GM23338 (cell line): ENCODE results near the gene TFF1. TPM values are rescaled to one million over a fixed set of nuclear protein-coding genes. Genes with fewer than 3 reads are reported as not detected.

ENCODE experiments used
- ATAC-seq: fragments of 200-7000 bp; cut with Tn5 transposase; 3 replicates; pipeline ENCODE4 v1.9.1; 2020
- DNase-seq: peaks from one replicate; pipeline ENCODE4 v3.0.0-alpha.2; 2015; ENCODE audit warnings: low spot score
- H2AFZ ChIP-seq: fragments of 200-600 bp; sonication (generic); 2 replicates; pipeline ENCODE4 v1.8.0; 2016; ENCODE audit warnings: antibody characterized with exemption, mild to moderate bottlenecking, moderate library complexity
- H3F3A ChIP-seq: fragments of 200-600 bp; sonication (generic); replicated peaks from 2 replicates; pipeline ENCODE4 v1.8.0; 2017; ENCODE audit warnings: antibody characterized with exemption, mixed run types, low read depth
- H3K27ac ChIP-seq: fragments of 200-600 bp; sonication (generic); 2 replicates; pipeline ENCODE4 v1.6.1; 2016; ENCODE audit warnings: low read depth
- H3K27me3 ChIP-seq: fragments of 200-600 bp; sonication (generic); 2 replicates; pipeline ENCODE4 v1.8.0; 2016; ENCODE audit warnings: mild to moderate bottlenecking, mixed run types, moderate library complexity; ENCODE audit not compliant: insufficient read depth
- H3K36me3 ChIP-seq: fragments of 200-600 bp; sonication (generic); 2 replicates; pipeline ENCODE4 v1.8.0; 2016; ENCODE audit warnings: mild to moderate bottlenecking; ENCODE audit not compliant: insufficient read depth
- H3K4me1 ChIP-seq: fragments of 200-600 bp; sonication (generic); 2 replicates; pipeline ENCODE4 v1.8.0; 2016; ENCODE audit warnings: mild to moderate bottlenecking, moderate library complexity; ENCODE audit not compliant: insufficient read depth
- H3K4me2 ChIP-seq: fragments of 200-600 bp; sonication (generic); 2 replicates; pipeline ENCODE4 v1.7.1; 2017; ENCODE audit warnings: mixed run types
- H3K4me3 ChIP-seq: fragments of 200-600 bp; sonication (generic); 2 replicates; pipeline ENCODE4 v1.6.1; 2016; ENCODE audit warnings: mixed run types
- H3K79me2 ChIP-seq: fragments of 200-600 bp; sonication (generic); replicated peaks from 2 replicates; pipeline ENCODE4 v1.8.0; 2017; ENCODE audit warnings: mild to moderate bottlenecking; ENCODE audit not compliant: insufficient read depth
- H3K9me2 ChIP-seq: fragments of 200-600 bp; sonication (generic); 2 replicates; pipeline ENCODE4 v1.8.0; 2017; ENCODE audit not compliant: insufficient read depth
- H4K20me1 ChIP-seq: fragments of 200-600 bp; sonication (generic); replicated peaks from 2 replicates; pipeline ENCODE4 v1.8.0; 2017; ENCODE audit warnings: mild to moderate bottlenecking; ENCODE audit not compliant: insufficient read depth
- H3K27ac Mint-ChIP-seq: 2 replicates; pipeline ENCODE4 v1.8.0; 2020; ENCODE audit warnings: inconsistent platforms, mild to moderate bottlenecking, moderate library complexity, mixed read lengths
- H3K27me3 Mint-ChIP-seq: 3 replicates; pipeline ENCODE4 v1.8.0; 2022; ENCODE audit warnings: low read depth, mild to moderate bottlenecking, moderate library complexity, mixed read lengths, inconsistent platforms; ENCODE audit not compliant: insufficient read depth, poor library complexity
- H3K36me3 Mint-ChIP-seq: 3 replicates; pipeline ENCODE4 v1.8.0; 2021; ENCODE audit warnings: low read depth, mild to moderate bottlenecking, inconsistent platforms, moderate library complexity, mixed read lengths
- H3K4me1 Mint-ChIP-seq: 3 replicates; pipeline ENCODE4 v1.8.0; 2020; ENCODE audit warnings: mild to moderate bottlenecking, inconsistent platforms, mixed read lengths
- H3K4me3 Mint-ChIP-seq: 3 replicates; pipeline ENCODE4 v1.8.0; 2021; ENCODE audit warnings: moderate library complexity, mild to moderate bottlenecking, inconsistent platforms, mixed read lengths
- H3K9me3 Mint-ChIP-seq: 3 replicates; pipeline ENCODE4 v1.8.0; 2020; ENCODE audit warnings: moderate library complexity, mild to moderate bottlenecking, inconsistent platforms, mixed read lengths
- CREB1 ChIP-seq: fragments of 250-450 bp; sonication (Bioruptor Pico); IDR thresholded peaks from 2 replicates; pipeline ENCODE4 v1.5.0; 2020; ENCODE audit warnings: low read depth, mild to moderate bottlenecking, moderate library complexity
- ETS1 ChIP-seq: IDR thresholded peaks from 2 replicates; pipeline ENCODE4 v1.6.1; 2016; ENCODE audit warnings: antibody characterized with exemption
- EZH2 ChIP-seq: fragments of 200-600 bp; sonication (generic); IDR thresholded peaks from one replicate; pipeline ENCODE4 v1.8.0; 2017; ENCODE audit warnings: antibody characterized with exemption, mild to moderate bottlenecking, low read depth; ENCODE audit not compliant: unreplicated experiment
- EZH2phosphoT487 ChIP-seq: fragments of 200-600 bp; sonication (generic); IDR thresholded peaks from one replicate; pipeline ENCODE4 v1.8.1; 2018; ENCODE audit warnings: antibody characterized with exemption; ENCODE audit not compliant: unreplicated experiment
- JUNB ChIP-seq: IDR thresholded peaks from one replicate; pipeline ENCODE4 v1.6.1; 2016; ENCODE audit warnings: antibody characterized with exemption; ENCODE audit not compliant: unreplicated experiment
- NANOG ChIP-seq: IDR thresholded peaks from 2 replicates; pipeline ENCODE4 v1.6.1; 2016; ENCODE audit warnings: antibody characterized with exemption, borderline replicate concordance
- POLR2AphosphoS5 ChIP-seq: IDR thresholded peaks from 2 replicates; pipeline ENCODE4 v1.6.1; 2016; ENCODE audit warnings: antibody characterized with exemption, low read depth
- STAT1 ChIP-seq: IDR thresholded peaks from one replicate; pipeline ENCODE4 v1.6.1; 2016; ENCODE audit warnings: antibody characterized with exemption; ENCODE audit not compliant: unreplicated experiment
- ZNF114 ChIP-seq: fragments of 250-450 bp; sonication (Bioruptor Pico); IDR thresholded peaks from 2 replicates; pipeline ENCODE4 v1.5.0; 2020; ENCODE audit warnings: mild to moderate bottlenecking, moderate library complexity
- ZNF331 ChIP-seq: fragments of 250-450 bp; sonication (Bioruptor Pico); IDR thresholded peaks from 2 replicates; pipeline ENCODE4 v1.5.0; 2020; ENCODE audit warnings: low read depth, mild to moderate bottlenecking, moderate library complexity
- polyA plus RNA-seq: library from polyadenylated mRNA; unstranded; fragments of >200 nt; fragmentation: Nextera tagmentation; extraction: Ambion mirVana; gene quantifications from 2 replicates; pipeline ENCODE4 v1.2.1, GENCODE V29; 2016
- total RNA-seq: library from RNA; depleted of rRNA; stranded (reverse); fragments of >200 nt; shearing (Covaris generic); gene quantifications from 2 replicates; pipeline ENCODE4 v1.2.3, GENCODE V29; 2014
- TF ChIP-seq, protein P1 (sequence below): fragments of 250-450 bp; sonication (Bioruptor Pico); IDR thresholded peaks from 2 replicates; pipeline ENCODE4 v1.5.0; 2020; ENCODE audit warnings: mild to moderate bottlenecking, moderate library complexity
- TF ChIP-seq, protein P2 (sequence below), 2 experiments: fragments of 200-600 bp in 1 of 2; sonication (generic) in 1 of 2; conservative IDR thresholded peaks; 2 replicates each; pipeline versions ENCODE4 v1.5.1 to v1.6.1; 2016 to 2017; ENCODE audit warnings: antibody characterized with exemption in 2 of 2, low read depth in 2 of 2, mild to moderate bottlenecking in 2 of 2, moderate library complexity in 1 of 2
- TF ChIP-seq, protein P3 (sequence below): IDR thresholded peaks from one replicate; pipeline ENCODE4 v1.6.1; 2018; ENCODE audit warnings: antibody characterized with exemption; ENCODE audit not compliant: unreplicated experiment

TFF1 gene
- total and polyA plus RNA-seq, 2 experiments from 2014 or later: not detected

DNA sequence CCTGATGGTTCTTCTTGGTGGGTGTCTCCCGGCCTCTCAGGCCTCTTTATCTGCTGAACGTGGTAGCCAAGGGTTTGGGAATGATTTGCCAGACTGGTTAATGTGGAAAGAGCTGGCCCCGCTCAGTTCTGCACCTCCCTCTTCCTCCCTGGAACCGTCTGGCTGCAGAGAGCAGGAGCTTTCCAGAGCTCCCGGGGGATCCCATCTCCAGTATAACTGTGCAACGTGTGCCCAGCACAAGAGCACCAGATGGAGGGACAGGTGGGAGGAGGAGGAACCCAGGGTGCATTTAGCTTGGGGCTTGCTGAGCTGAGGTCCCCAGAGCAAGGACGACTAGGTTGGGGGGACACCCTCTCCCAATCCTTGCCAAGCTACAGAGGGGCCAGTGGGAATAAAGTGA is 5.0 kb downstream of the TFF1 start:
- ATAC-seq: no peak
- Histone ChIP-seq H3K36me3 (no peaks in the 10 kb centered on the region), H2AFZ (no peak overlapping the region), H3F3A (no peaks in the 10 kb centered on the region), H3K27ac (no peak overlapping the region), H3K4me2 (no peak overlapping the region), H3K4me1 (no peaks in the 10 kb centered on the region), H3K27me3 (no peaks in the 10 kb centered on the region), H3K79me2 (no peaks in the 10 kb centered on the region), H3K4me3 (no peak overlapping the region), H4K20me1 (no peaks in the 10 kb centered on the region), H3K9me2 (no peaks in the 10 kb centered on the region)
- no peak for DNase-seq
- TF ChIP-seq, protein P1, sequence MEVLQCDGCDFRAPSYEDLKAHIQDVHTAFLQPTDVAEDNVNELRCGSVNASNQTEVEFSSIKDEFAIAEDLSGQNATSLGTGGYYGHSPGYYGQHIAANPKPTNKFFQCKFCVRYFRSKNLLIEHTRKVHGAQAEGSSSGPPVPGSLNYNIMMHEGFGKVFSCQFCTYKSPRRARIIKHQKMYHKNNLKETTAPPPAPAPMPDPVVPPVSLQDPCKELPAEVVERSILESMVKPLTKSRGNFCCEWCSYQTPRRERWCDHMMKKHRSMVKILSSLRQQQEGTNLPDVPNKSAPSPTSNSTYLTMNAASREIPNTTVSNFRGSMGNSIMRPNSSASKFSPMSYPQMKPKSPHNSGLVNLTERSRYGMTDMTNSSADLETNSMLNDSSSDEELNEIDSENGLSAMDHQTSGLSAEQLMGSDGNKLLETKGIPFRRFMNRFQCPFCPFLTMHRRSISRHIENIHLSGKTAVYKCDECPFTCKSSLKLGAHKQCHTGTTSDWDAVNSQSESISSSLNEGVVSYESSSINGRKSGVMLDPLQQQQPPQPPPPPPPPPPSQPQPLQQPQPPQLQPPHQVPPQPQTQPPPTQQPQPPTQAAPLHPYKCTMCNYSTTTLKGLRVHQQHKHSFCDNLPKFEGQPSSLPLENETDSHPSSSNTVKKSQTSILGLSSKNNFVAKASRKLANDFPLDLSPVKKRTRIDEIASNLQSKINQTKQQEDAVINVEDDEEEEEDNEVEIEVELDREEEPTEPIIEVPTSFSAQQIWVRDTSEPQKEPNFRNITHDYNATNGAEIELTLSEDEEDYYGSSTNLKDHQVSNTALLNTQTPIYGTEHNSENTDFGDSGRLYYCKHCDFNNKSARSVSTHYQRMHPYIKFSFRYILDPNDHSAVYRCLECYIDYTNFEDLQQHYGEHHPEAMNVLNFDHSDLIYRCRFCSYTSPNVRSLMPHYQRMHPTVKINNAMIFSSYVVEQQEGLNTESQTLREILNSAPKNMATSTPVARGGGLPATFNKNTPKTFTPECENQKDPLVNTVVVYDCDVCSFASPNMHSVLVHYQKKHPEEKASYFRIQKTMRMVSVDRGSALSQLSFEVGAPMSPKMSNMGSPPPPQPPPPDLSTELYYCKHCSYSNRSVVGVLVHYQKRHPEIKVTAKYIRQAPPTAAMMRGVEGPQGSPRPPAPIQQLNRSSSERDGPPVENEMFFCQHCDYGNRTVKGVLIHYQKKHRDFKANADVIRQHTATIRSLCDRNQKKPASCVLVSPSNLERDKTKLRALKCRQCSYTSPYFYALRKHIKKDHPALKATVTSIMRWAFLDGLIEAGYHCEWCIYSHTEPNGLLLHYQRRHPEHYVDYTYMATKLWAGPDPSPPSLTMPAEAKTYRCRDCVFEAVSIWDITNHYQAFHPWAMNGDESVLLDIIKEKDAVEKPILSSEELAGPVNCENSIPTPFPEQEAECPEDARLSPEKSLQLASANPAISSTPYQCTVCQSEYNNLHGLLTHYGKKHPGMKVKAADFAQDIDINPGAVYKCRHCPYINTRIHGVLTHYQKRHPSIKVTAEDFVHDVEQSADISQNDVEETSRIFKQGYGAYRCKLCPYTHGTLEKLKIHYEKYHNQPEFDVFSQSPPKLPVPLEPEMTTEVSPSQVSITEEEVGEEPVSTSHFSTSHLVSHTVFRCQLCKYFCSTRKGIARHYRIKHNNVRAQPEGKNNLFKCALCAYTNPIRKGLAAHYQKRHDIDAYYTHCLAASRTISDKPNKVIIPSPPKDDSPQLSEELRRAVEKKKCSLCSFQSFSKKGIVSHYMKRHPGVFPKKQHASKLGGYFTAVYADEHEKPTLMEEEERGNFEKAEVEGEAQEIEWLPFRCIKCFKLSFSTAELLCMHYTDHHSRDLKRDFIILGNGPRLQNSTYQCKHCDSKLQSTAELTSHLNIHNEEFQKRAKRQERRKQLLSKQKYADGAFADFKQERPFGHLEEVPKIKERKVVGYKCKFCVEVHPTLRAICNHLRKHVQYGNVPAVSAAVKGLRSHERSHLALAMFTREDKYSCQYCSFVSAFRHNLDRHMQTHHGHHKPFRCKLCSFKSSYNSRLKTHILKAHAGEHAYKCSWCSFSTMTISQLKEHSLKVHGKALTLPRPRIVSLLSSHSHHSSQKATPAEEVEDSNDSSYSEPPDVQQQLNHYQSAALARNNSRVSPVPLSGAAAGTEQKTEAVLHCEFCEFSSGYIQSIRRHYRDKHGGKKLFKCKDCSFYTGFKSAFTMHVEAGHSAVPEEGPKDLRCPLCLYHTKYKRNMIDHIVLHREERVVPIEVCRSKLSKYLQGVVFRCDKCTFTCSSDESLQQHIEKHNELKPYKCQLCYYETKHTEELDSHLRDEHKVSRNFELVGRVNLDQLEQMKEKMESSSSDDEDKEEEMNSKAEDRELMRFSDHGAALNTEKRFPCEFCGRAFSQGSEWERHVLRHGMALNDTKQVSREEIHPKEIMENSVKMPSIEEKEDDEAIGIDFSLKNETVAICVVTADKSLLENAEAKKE (CRISPR knock-in tag): no peak
- TF ChIP-seq ZNF114 (CRISPR knock-in tag) (no peak), CREB1 (CRISPR knock-in tag) (no peak), EZH2phosphoT487 (no peak), EZH2 (no peak), ETS1 (no peak), ZNF331 (CRISPR knock-in tag) (no peak), POLR2AphosphoS5 (no peak), STAT1 (no peak), NANOG (no peak), JUNB (no peak)
- TF ChIP-seq, protein P2, sequence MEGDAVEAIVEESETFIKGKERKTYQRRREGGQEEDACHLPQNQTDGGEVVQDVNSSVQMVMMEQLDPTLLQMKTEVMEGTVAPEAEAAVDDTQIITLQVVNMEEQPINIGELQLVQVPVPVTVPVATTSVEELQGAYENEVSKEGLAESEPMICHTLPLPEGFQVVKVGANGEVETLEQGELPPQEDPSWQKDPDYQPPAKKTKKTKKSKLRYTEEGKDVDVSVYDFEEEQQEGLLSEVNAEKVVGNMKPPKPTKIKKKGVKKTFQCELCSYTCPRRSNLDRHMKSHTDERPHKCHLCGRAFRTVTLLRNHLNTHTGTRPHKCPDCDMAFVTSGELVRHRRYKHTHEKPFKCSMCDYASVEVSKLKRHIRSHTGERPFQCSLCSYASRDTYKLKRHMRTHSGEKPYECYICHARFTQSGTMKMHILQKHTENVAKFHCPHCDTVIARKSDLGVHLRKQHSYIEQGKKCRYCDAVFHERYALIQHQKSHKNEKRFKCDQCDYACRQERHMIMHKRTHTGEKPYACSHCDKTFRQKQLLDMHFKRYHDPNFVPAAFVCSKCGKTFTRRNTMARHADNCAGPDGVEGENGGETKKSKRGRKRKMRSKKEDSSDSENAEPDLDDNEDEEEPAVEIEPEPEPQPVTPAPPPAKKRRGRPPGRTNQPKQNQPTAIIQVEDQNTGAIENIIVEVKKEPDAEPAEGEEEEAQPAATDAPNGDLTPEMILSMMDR (conservative IDR thresholded peaks at IDR 0.05; ENCODE audit: low read depth in 2 of 2): no peak
- TF ChIP-seq, protein P3, sequence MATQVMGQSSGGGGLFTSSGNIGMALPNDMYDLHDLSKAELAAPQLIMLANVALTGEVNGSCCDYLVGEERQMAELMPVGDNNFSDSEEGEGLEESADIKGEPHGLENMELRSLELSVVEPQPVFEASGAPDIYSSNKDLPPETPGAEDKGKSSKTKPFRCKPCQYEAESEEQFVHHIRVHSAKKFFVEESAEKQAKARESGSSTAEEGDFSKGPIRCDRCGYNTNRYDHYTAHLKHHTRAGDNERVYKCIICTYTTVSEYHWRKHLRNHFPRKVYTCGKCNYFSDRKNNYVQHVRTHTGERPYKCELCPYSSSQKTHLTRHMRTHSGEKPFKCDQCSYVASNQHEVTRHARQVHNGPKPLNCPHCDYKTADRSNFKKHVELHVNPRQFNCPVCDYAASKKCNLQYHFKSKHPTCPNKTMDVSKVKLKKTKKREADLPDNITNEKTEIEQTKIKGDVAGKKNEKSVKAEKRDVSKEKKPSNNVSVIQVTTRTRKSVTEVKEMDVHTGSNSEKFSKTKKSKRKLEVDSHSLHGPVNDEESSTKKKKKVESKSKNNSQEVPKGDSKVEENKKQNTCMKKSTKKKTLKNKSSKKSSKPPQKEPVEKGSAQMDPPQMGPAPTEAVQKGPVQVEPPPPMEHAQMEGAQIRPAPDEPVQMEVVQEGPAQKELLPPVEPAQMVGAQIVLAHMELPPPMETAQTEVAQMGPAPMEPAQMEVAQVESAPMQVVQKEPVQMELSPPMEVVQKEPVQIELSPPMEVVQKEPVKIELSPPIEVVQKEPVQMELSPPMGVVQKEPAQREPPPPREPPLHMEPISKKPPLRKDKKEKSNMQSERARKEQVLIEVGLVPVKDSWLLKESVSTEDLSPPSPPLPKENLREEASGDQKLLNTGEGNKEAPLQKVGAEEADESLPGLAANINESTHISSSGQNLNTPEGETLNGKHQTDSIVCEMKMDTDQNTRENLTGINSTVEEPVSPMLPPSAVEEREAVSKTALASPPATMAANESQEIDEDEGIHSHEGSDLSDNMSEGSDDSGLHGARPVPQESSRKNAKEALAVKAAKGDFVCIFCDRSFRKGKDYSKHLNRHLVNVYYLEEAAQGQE: no peak
- Mint-ChIP-seq H3K27ac (no peak overlapping the region), H3K4me1 (peaks cover 3% of the 10 kb centered on the region; the same call in 1 of the 3 replicates), H3K9me3 (peaks cover 18% of the 10 kb centered on the region), H3K4me3 (no peak overlapping the region), H3K36me3 (peaks cover 6% of the 10 kb centered on the region), H3K27me3 (peaks cover 7% of the 10 kb centered on the region)
